ENCODE measurements around the gene CASP8.
"Not testable (repeated sequence)": the region's sequence is repeated elsewhere in the genome, so short reads cannot be mapped to it uniquely, and the experiment has no call there.

CASP8 gene

GRCh38 chr2:201269764-201270163, 9.4 kb downstream of the CASP8 start:
- in situ Hi-C loops (cut with MboI; ENCODE audit: low sequenced_read_pairs) = no loop called here

- in situ Hi-C loops (cut with MboI; ENCODE audit: low sequenced_read_pairs) = no loop called here
These were observed 10.1 kb downstream of the CASP8 start for GRCh38 chr2:201270293-201271001.

- in situ Hi-C loops (cut with MboI; ENCODE audit: low sequenced_read_pairs) = no loop called here
These were observed 11.6 kb downstream of the CASP8 start for GRCh38 chr2:201271917-201272316.

DNA sequence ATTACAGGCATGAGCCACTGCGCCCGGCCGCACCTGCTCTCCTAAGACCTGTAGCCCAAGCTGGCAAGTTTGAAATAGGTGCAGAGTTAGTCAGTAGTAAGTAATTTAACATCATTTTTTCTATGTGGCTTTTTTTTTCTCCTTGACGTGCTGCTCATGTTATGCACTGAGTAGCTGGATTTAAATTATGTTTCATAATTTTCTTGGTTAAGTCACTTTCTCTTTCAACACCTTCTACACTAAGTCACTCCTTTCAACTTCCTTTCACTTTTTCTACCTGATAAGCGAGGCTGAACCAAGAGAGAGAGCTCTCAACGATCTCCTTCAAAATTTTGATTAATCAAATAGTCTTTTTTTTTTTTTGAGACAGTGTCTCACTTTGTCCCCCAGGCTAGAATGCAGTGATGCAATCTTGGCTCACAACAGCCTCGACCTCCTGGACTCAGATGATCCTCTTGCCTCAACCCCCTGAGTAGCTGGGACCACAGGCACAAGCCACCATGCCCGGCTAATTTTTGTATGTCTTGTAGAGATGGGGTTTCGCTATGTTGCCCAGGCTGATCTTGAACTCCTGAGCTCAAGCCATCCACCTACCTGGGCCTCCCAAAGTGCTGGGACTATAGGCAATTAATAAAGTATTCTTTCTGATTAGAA, 13.1 kb downstream of the CASP8 start:
- in situ Hi-C loops (cut with MboI; ENCODE audit: low sequenced_read_pairs) = no loop called here

DNA sequence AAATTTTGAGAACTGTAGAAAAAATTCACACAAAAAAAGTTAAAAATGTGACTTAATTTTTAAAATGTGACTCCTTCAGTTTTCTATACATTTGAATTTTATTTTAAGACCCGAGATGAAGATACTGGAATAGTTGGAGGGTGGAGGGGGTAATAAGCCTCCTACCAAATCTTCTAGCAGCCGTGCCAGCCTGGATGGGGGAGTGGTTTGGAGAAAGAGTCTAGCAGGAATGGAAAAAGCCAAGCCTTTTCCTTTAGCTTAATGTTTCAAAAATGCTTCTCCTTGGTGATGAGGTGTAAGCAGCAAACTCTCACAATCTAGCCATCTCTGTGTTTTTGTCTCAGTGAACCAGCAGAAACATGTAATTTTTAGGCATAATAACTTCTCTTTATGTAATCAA, 14.7 kb downstream of the CASP8 start:
- in situ Hi-C loops (cut with MboI; ENCODE audit: low sequenced_read_pairs) = no loop called here

DNA sequence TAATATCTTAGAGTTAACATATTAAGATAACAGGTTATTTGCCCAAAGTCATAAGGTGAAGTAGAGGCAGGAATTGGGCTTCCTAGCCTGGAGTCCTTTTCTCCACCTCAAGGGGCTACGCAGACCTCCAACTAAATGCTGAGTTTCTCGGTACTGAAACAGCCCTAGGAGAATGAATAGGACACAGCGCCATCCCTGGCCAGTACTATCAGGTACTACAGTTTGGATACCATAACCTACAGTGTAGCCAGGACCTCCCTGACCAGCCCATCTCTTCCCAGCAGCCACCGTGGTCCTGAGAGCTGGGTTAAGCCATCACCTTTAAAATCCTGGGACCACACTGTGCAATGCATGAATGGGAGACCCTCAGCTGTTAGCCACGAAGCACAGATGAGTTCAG, 15.7 kb downstream of the CASP8 start:
- in situ Hi-C loops (cut with MboI; ENCODE audit: low sequenced_read_pairs) = no loop called here

GRCh38 chr2:201276511-201276910, 16.2 kb downstream of the CASP8 start:
- in situ Hi-C loops (cut with MboI; ENCODE audit: low sequenced_read_pairs) = no loop called here

DNA sequence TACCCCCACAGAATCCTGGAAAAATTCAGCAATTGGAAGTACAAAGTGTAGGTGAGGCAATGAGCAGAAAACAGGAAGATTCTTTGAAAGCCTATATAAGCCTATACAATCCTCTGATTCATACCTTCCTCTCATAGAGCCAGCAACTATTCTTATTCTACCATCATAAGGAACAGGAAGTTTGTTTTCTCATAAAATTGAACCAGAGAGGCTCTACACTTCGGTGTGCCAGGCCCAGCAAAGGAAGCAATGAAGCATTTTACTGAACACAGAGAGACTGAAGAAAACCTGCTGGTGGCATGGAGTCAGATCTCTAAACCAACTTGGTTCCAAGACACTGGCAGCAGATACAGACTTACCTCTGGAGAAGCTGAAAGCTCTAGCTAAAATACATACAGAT, 18.7 kb downstream of the CASP8 start:
- in situ Hi-C loops (cut with MboI; ENCODE audit: low sequenced_read_pairs) = no loop called here

DNA sequence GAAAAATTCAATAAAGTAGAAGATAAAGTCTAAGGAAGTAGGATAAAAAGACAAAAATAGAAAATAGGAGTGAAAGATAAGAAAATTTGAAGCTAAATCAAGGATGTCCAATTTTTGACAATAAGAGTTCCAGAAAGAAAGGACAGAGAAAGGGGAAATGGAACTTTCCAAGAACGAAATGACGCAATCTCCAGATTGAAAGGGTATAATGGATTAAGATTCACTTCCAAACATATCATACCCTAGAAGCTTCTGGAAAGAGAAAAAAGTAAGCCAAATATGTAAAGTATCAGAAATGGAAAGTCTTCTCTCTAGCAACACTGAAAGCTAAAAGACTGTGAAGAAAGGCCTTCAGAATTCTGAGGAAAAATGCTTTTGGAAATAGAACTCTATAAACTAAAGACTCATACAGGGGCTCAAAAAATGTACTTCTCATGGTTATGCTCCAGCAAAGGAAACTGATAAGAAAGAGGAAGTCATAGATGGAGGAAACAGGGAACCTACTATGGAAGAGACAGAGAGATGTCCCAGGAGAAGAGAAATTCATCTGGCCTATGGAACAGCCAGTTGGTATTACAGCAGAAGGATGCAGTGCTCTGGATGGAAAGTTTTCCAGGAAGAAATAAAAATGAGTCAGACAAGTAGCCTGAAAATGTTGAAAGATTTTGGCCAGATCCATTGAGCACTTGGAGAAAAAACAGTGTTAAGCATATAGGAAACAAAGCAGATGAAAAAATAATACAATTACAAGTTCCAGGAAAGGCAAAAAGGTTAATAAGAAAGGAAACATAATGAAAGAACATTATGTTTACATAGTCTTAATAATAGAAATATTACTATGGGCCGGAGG, 20.1 kb downstream of the CASP8 start:
- in situ Hi-C loops (cut with MboI; ENCODE audit: low sequenced_read_pairs) = no loop called here

DNA sequence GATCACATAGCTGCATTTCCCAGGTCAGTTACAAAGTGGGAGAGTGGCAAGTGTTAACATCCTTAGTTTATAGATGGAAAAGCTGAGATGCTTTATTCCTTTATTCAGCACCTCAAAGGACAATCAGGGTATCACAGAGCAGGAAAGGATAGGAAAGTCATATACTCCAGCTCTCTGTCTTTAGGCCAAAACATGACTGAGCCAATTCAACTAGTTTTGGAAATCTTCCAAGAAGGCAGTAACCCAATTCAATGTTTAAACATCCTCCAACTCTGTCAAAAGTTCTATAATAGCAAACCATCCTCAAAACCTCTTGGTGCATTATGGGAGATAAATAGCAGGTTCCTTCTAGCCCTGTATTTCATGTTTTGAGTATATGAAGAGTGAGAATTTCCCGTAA, 25.2 kb downstream of the CASP8 start:
- in situ Hi-C loops (cut with MboI; ENCODE audit: low sequenced_read_pairs) = no loop called here

- in situ Hi-C loops (cut with MboI; ENCODE audit: low sequenced_read_pairs) = not testable (repeated sequence)
These were observed 30.3 kb downstream of the CASP8 start for GRCh38 chr2:201290457-201291148.

GRCh38 chr2:201298462-201299052, 38.2 kb downstream of the CASP8 start:
- in situ Hi-C loops (cut with MboI; ENCODE audit: low sequenced_read_pairs) = no loop called here

GRCh38 chr2:201299929-201300328, 39.6 kb downstream of the CASP8 start:
- in situ Hi-C loops (cut with MboI; ENCODE audit: low sequenced_read_pairs) = not testable (repeated sequence)

GRCh38 chr2:201307876-201308275, 47.5 kb downstream of the CASP8 start:
- in situ Hi-C loops (cut with MboI; ENCODE audit: low sequenced_read_pairs) = no loop called here

- in situ Hi-C loops (cut with MboI; ENCODE audit: low sequenced_read_pairs) = no loop called here
These were observed 48.6 kb downstream of the CASP8 start for GRCh38 chr2:201308914-201309313.

DNA sequence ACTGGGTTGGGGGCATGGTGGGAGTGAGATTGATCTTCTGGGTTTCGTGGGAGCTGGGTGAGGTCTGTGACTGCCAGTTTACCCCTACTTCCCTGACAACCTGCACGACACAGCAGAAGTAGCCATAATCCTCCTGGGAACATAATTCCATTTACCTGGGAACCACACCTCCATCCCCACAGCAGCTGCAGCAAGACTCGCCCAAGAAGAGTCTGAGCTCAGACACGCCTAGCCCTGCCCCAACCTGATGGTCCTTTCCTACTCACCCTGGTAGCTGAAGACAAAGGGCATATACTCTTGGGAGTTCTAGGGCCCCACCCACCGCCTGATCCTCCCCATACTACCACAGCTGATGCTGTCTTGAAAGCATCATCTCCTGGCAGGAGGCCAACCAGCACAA, 53.0 kb downstream of the CASP8 start:
- in situ Hi-C loops (cut with MboI; ENCODE audit: low sequenced_read_pairs) = no loop called here

DNA sequence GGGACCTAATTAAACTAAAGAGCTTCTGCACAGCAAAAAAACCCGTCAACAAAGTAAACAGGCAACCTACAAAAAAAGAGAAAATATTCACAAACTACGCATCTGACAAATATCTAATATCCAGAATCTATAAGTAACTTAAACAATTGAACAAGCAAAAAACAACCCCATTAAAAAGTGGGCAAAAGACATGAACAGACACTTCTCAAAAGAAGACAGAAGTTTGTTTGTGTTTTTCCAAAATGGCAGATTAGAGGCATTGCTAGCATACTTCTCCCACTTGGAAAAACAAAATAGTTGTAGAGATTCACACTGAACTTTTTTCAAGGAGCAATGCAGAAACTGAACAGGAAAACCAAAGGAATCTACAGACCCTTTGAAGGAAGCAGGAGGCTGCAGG, 59.2 kb downstream of the CASP8 start:
- in situ Hi-C loops (cut with MboI; ENCODE audit: low sequenced_read_pairs) = no loop called here

- in situ Hi-C loops (cut with MboI; ENCODE audit: low sequenced_read_pairs) = no loop called here
These were observed 59.9 kb downstream of the CASP8 start for GRCh38 chr2:201320257-201320656.

- in situ Hi-C loops (cut with MboI; ENCODE audit: low sequenced_read_pairs) = no loop called here
These were observed 60.4 kb downstream of the CASP8 start for GRCh38 chr2:201320701-201321100.

DNA sequence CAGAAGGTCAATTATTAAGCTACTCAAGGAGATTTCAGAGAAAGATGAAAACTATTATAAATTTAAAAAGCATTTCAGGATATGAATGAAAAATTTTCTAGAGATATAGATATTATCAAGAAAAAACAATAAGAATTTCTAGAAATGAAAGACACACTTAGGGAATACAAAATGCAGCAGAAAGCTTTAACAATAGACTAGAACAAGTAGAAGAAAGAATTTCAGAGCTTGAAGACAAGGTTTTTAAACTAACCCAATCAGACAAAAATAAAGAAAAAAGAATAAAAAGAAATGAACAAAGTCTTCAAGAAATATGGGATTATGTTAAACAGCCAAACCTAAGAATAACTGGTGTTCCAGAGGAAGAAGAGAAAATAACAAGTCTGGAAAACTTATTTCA, 62.4 kb downstream of the CASP8 start:
- in situ Hi-C loops (cut with MboI; ENCODE audit: low sequenced_read_pairs) = no loop called here

- in situ Hi-C loops (cut with MboI; ENCODE audit: low sequenced_read_pairs) = no loop called here
These were observed 67.3 kb downstream of the CASP8 start for GRCh38 chr2:201327678-201328077.
